Measurements from ENCODE around the gene GPC2. TPM values are rescaled to one million over a fixed set of nuclear protein-coding genes. Genes with fewer than 3 reads are reported as not detected.
"Not testable (repeated sequence)": the region's sequence is repeated elsewhere in the genome, so short reads cannot be mapped to it uniquely, and the experiment has no call there.

The GPC2 gene
- total and polyA plus RNA-seq, 4 donors = 0.63 to 3.7 (median 0.96) TPM

DNA sequence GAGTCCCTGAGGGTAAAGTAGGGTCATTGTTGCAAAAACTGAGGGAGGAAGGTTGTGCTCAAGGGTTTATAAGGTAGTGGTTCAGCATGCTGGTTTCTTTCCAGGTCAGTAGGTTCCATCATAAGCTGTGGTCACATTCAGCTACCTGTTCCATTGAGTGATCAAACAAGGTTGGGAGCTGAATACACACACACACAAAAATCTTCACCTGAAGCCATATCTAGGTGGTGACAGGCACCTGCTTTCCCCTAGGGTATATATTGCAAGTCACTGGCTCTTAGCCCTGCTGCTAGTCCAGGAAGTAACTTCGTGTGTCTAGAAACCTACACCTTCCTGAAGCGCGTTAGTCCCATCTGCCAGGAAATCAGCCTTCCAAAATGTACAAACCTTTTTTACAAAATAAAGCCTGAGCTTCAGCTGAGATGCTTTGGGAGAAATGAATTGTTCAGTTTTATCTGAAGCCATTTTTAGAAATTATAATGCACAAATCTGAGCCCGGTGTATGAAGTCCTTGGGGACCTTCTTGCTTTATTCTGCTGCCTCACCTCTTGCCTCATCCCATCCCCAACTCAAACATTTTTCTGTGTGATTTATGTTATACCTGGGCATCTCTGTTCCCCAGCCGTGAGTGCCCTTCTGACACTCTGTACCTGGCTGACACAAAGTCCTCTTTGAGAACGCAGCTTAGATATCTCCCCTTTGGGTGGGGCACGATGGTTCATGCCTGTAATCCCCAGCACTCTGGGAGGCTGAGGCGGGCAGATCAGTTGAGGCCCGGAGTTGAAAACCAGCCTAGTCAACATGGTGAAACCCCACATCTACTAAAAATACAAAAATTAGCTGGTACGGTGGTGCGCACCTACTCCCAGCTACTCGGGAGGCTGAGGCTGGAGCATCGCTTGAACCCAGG is 39.1 kb downstream of the GPC2 start:
- ATAC-seq (ENCODE audit: low FRiP score) = no peak
- DNase-seq = no peak
- intact Hi-C loops (cut with DNase I) = loop anchor here in 1 of 2 donors (10.0 kb wide), 1 partner anchor 77 kb away; the partner anchor contains the start of gene PVRIG

DNA sequence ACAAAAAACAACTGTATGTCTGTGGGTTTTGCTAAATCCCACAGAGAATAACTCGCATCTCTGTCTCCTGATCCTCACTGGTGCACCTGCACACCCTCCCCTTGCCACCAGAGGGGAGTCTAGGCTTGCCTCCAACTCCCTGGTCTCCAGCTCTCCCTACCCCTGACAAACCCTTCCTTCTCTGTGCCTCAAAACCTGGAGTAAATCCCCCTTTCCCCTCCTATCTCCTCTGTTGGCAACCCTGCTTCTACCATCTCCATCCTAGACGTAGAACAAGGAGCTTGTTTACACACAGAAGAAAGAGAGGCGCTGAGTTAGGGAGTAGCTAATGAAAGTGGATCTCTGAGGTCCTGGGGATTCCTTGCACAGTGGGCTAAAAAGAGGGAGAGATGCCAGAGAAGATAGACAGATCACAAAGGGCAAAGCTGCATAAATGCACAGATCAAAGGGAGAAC is 44.5 kb downstream of the GPC2 start:
- Histone ChIP-seq H3K9me3 (ENCODE audit: control insufficient read depth, low read length) (no peaks in the 10 kb centered on the region), H3K36me3 (ENCODE audit: control insufficient read depth in 1 of 2, insufficient read depth in 2 of 2, low read length in 1 of 2) (no peaks in the 10 kb centered on the region), H3K4me1 (ENCODE audit: control insufficient read depth in 1 of 2, insufficient read depth in 2 of 2, low read length in 2 of 2) (no peaks in the 10 kb centered on the region), H3K27me3 (ENCODE audit: control insufficient read depth in 1 of 2, insufficient read depth in 2 of 2, low read length in 1 of 2) (no peaks in the 10 kb centered on the region), H3K4me3 (ENCODE audit: low read length in 2 of 2) (no peak overlapping the region), H3K27ac (ENCODE audit: low read depth in 1 of 2, low read length in 2 of 2) (no peak overlapping the region)
- WGBS, 2 donors = 20 to 23% methylated on average over 3 of the region's 3 CpGs
- DNase-seq (no peak), ATAC-seq (ENCODE audit: low FRiP score) (no peak)
- intact Hi-C loops (cut with DNase I) = loop anchor here (2.0 to 10.0 kb wide), 2 partner anchors 82 to 84 kb away; partner anchors contain the start of gene PVRIG (in 1 of the 2)

More for the DNA sequence above, 39.1 kb downstream of the GPC2 start:
- WGBS, 2 donors = 76 to 77% methylated on average over 13 of the region's 13 CpGs
- no peak overlapping the region for H3K27ac ChIP-seq (ENCODE audit: low read depth in 1 of 2, low read length in 2 of 2)
- H3K27me3 ChIP-seq (ENCODE audit: control insufficient read depth in 1 of 2, insufficient read depth in 2 of 2, low read length in 1 of 2) = no peaks in the 10 kb centered on the region
- H3K9me3 ChIP-seq (ENCODE audit: control insufficient read depth, low read length) = no peaks in the 10 kb centered on the region
- H3K4me1 ChIP-seq (ENCODE audit: control insufficient read depth in 1 of 2, insufficient read depth in 2 of 2, low read length in 2 of 2) = no peaks in the 10 kb centered on the region
- no peak overlapping the region for H3K4me3 ChIP-seq (ENCODE audit: low read length in 2 of 2)
- no peaks in the 10 kb centered on the region for H3K36me3 ChIP-seq (ENCODE audit: control insufficient read depth in 1 of 2, insufficient read depth in 2 of 2, low read length in 1 of 2)

DNA sequence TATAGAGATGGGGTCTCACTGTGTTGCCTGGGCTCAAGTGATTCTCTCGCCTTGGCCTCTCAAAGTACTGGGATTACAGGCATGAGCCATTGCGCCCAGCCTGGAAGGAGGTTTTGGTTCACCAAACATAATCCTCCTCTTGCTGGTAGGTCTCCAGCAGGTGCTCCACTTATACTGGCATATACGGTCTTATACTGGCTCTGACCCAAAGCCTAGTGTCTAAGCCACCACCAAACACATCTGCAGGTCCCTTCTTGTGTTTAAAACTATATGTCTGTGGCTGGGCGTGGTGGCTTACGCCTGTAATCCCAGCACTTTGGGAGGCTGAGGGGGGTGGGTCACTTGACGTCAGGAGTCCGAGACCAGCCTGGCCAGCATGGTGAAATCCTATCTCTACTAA is 45.1 kb downstream of the GPC2 start:
- Histone ChIP-seq H3K4me3 (ENCODE audit: low read length in 2 of 2) (no peak overlapping the region), H3K36me3 (ENCODE audit: control insufficient read depth in 1 of 2, insufficient read depth in 2 of 2, low read length in 1 of 2) (no peaks in the 10 kb centered on the region), H3K27me3 (ENCODE audit: control insufficient read depth in 1 of 2, insufficient read depth in 2 of 2, low read length in 1 of 2) (no peaks in the 10 kb centered on the region), H3K4me1 (ENCODE audit: control insufficient read depth in 1 of 2, insufficient read depth in 2 of 2, low read length in 2 of 2) (no peaks in the 10 kb centered on the region), H3K27ac (ENCODE audit: low read depth in 1 of 2, low read length in 2 of 2) (no peak overlapping the region), H3K9me3 (ENCODE audit: control insufficient read depth, low read length) (no peaks in the 10 kb centered on the region)
- ATAC-seq (ENCODE audit: low FRiP score) (no peak), DNase-seq (no peak)
- intact Hi-C loops (cut with DNase I) = loop anchor here (2.0 to 10.0 kb wide), 2 partner anchors 83 to 85 kb away; partner anchors contain the start of gene PVRIG (in 1 of the 2)
- WGBS, 2 donors = 61 to 64% methylated on average over 7 of the region's 7 CpGs

DNA sequence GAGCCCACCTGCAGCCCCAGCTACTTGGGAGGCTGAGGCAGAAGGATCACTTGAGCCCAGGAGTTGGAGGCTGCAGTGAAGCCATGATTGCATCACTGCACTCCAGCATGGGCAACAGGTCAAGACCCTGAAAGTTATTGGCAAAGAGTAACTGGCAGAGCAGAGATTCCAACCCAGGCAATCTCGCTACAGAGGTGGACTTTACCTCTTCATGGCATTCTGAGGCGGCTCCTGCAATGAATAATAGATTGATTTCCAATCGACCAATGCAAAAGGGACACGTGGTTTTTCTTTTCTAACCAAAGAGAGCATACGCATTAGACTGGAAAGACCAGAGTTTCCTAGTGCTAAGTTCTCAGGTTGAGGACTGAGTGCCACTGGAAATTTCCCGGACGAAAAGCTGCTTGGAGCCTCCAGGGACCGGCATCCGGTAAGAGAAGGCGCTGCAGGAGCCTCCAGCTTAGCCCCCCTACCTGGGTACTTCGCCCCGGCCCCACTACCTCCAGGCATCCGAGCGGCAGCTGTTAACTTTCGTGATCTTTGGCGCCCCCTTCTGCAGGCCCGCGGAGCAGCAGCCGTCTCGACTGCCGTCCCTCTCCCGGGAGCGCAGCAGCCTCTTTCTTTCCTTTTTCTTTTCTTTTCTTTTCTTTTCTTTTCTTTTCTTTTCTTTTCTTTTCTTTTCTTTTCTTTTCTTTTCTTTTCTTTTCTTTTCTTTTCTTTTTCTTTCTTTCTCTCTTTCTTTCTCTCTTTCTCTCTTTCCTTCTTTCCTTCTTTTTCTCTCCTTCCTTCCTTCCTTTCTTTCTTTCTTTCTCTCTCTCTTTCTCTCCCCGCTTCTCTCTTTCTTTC is 46.4 kb downstream of the GPC2 start:
- Histone ChIP-seq H3K4me1 (ENCODE audit: control insufficient read depth in 1 of 2, insufficient read depth in 2 of 2, low read length in 2 of 2) (no peaks in the 10 kb centered on the region), H3K9me3 (ENCODE audit: control insufficient read depth, low read length) (no peaks in the 10 kb centered on the region), H3K27ac (ENCODE audit: low read depth in 1 of 2, low read length in 2 of 2) (no peak overlapping the region), H3K36me3 (ENCODE audit: control insufficient read depth in 1 of 2, insufficient read depth in 2 of 2, low read length in 1 of 2) (no peaks in the 10 kb centered on the region), H3K27me3 (ENCODE audit: control insufficient read depth in 1 of 2, insufficient read depth in 2 of 2, low read length in 1 of 2) (no peaks in the 10 kb centered on the region), H3K4me3 (ENCODE audit: low read length in 2 of 2) (no peak overlapping the region)
- intact Hi-C loops (cut with DNase I) = loop anchor here (2.0 to 10.0 kb wide), 2 partner anchors 84 to 140 kb away; partner anchors contain the start of gene PVRIG (in 1 of the 2)
- WGBS, 2 donors = 9 to 11% methylated on average over 24 of the region's 24 CpGs
- ATAC-seq (ENCODE audit: low FRiP score) (peak; percentile 54), DNase-seq (peak; percentile 86 to 95)

DNA sequence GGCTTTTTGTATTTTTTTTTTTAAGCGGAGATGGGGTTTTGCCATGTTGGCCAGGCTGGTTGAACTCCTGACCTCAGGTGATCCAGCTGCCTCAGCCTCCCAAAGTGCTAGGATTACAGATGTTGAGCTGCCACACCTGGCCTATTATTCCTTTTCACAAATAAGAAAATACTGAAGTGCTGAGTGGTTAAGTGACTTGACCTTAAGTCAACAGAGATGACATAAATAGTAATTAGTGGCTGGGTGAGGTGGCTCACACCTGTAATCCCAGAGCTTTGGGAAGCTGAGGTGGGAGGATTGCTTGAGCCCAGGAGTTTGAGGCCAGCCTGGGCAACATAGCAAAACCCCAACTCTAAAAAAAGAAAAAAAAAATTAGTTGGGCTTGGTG is 47.0 kb downstream of the GPC2 start:
- intact Hi-C loops (cut with DNase I) = loop anchor here (2.0 to 10.0 kb wide), 2 partner anchors 85 to 139 kb away; partner anchors contain the start of gene PVRIG (in 1 of the 2)
- not testable (repeated sequence) for ATAC-seq (ENCODE audit: low FRiP score); H3K4me1 ChIP-seq (ENCODE audit: control insufficient read depth in 1 of 2, insufficient read depth in 2 of 2, low read length in 2 of 2); H3K27ac ChIP-seq (ENCODE audit: low read depth in 1 of 2, low read length in 2 of 2); H3K36me3 ChIP-seq (ENCODE audit: control insufficient read depth in 1 of 2, insufficient read depth in 2 of 2, low read length in 1 of 2); DNase-seq; H3K4me3 ChIP-seq (ENCODE audit: low read length in 2 of 2); H3K27me3 ChIP-seq (ENCODE audit: control insufficient read depth in 1 of 2, insufficient read depth in 2 of 2, low read length in 1 of 2); H3K9me3 ChIP-seq (ENCODE audit: control insufficient read depth, low read length)
- 95 to 97% methylated on average over 1 of the region's 1 CpG for WGBS, 2 donors

DNA sequence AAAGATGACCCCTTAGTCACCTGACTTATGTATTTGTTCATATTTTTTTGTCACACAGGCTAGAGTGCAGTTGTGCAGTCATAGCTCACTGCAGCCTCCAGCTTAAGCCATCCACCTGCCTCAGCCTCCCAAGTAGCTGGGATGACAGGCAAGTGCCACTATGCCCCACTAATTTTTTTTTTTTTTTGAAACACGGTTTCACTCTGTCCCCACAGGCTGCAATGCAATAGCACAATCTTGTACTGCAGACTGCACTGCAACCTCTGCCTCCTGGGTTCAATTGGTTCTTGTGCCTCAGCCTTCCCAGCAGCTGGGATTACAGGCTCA is 48.6 kb downstream of the GPC2 start:
- Histone ChIP-seq H3K4me3 (ENCODE audit: low read length in 2 of 2) (no peak overlapping the region), H3K36me3 (ENCODE audit: control insufficient read depth in 1 of 2, insufficient read depth in 2 of 2, low read length in 1 of 2) (no peaks in the 10 kb centered on the region), H3K4me1 (ENCODE audit: control insufficient read depth in 1 of 2, insufficient read depth in 2 of 2, low read length in 2 of 2) (no peaks in the 10 kb centered on the region), H3K9me3 (ENCODE audit: control insufficient read depth, low read length) (no peaks in the 10 kb centered on the region), H3K27me3 (ENCODE audit: control insufficient read depth in 1 of 2, insufficient read depth in 2 of 2, low read length in 1 of 2) (no peaks in the 10 kb centered on the region), H3K27ac (ENCODE audit: low read depth in 1 of 2, low read length in 2 of 2) (no peak overlapping the region)
- DNase-seq (no peak), ATAC-seq (ENCODE audit: low FRiP score) (no peak)
- WGBS, 2 donors = 47 to 50% methylated on average over 1 of the region's 1 CpG
- intact Hi-C loops (cut with DNase I) = loop anchor here in 1 of 2 donors (5.0 kb wide), 1 partner anchor 36 kb away; no protein-coding TSS in a partner anchor

DNA sequence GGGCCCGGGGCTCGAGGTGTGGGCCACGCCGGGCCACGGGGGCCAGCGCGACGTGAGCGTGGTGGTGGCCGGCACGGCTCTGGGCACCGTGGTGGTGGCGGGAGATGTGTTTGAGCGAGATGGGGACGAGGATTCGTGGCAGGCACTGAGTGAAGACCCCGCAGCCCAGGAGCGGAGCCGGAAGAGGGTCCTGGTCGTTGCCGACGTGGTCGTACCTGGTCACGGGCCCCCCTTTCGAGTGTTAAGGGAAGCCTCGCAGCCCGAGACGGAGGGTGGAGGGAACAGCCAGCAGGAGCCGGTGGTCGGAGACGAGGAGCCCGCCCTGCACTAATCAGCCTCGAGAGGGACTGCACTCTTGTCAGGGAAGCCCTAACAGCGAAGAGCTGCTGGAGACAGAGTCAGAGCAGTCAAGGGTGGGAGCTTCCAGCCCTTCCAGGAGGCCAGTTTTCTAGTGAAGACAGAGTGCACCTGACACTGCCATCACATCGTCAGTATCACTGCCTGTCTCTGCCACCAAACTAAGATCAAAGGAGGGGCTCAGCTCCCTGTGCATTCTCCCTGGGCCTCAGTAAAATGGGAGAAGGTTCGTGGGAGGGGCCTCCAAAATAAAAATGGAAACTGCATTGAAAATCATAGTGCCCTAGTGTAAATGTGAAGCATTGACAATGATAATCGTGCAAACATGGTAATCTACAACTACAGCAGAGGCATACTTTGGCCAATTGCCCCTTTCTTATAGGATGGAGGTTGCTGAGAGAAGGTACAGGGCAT is 49.1 kb downstream of the GPC2 start:
- ATAC-seq (ENCODE audit: low FRiP score) (peak; percentile 9), DNase-seq (no peak)
- intact Hi-C loops (cut with DNase I) = loop anchor here in 1 of 2 donors (2.0 to 5.0 kb wide), 2 partner anchors 27 to 36 kb away; partner anchors contain the start of genes AP4M1 and MCM7
- H3K4me1 ChIP-seq (ENCODE audit: control insufficient read depth in 1 of 2, insufficient read depth in 2 of 2, low read length in 2 of 2) = no peaks in the 10 kb centered on the region
- H3K36me3 ChIP-seq (ENCODE audit: control insufficient read depth in 1 of 2, insufficient read depth in 2 of 2, low read length in 1 of 2) = no peaks in the 10 kb centered on the region
- H3K9me3 ChIP-seq (ENCODE audit: control insufficient read depth, low read length) = no peaks in the 10 kb centered on the region
- H3K27ac ChIP-seq (ENCODE audit: low read depth in 1 of 2, low read length in 2 of 2) = peak overlapping the region in 1 of 2 donors; percentile 60
- WGBS, 2 donors = 2% methylated on average over 37 of the region's 37 CpGs
- H3K27me3 ChIP-seq (ENCODE audit: control insufficient read depth in 1 of 2, insufficient read depth in 2 of 2, low read length in 1 of 2) = no peaks in the 10 kb centered on the region
- peak overlapping the region; percentile 50 to 80 for H3K4me3 ChIP-seq (ENCODE audit: low read length in 2 of 2)

Data from aorta (tissue), 5 donors.